Measurements from ENCODE around the gene ALCAM. TPM values are rescaled to one million over a fixed set of nuclear protein-coding genes. Genes with fewer than 3 reads are reported as not detected.

The ALCAM gene
- total RNA-seq, 2 donors from 2014 or later: 3.3 to 16.5 TPM

- no peak for TF ChIP-seq CTCF (IDR thresholded peaks at IDR 0.05)
- Histone ChIP-seq H3K9me3 (no peaks in the 10 kb centered on the region), H3K27me3 (no peaks in the 10 kb centered on the region), H3K36me3 (no peaks in the 10 kb centered on the region), H3K27ac (no peak overlapping the region), H3K4me3 (no peak overlapping the region), H3K4me1 (no peaks in the 10 kb centered on the region)
- DNase-seq (ENCODE audit: low spot score): no peak
Measured at GRCh38 chr3:105512061-105512460, 145.4 kb downstream of the ALCAM start.

DNA sequence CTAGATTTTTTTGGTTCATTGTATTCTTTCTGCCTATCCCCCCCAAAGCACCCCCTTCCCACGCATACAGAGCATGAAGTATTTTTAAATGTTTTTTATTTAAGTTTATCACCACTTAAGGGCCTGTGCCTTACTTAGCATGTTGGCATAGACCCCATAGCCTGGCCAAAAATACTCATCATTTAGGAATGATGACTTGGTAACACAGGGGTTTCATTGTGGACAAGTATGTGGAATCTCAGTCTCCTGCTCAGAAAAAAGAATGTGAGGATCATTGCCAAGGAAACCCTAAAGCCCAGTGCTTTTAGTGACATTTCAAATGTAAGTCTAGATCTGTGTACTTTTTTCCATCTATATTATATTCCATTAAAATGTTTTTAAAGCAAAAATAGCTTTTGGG lies 146.3 kb downstream of the ALCAM start:
- no peak for TF ChIP-seq CTCF (IDR thresholded peaks at IDR 0.05)
- H3K27me3 ChIP-seq: no peaks in the 10 kb centered on the region
- no peak overlapping the region for H3K27ac ChIP-seq
- H3K4me1 ChIP-seq: no peaks in the 10 kb centered on the region
- H3K9me3 ChIP-seq: no peaks in the 10 kb centered on the region
- no peaks in the 10 kb centered on the region for H3K36me3 ChIP-seq
- no peak for DNase-seq (ENCODE audit: low spot score)
- H3K4me3 ChIP-seq: no peak overlapping the region

- no peak for TF ChIP-seq CTCF (IDR thresholded peaks at IDR 0.05)
- Histone ChIP-seq H3K9me3 (no peaks in the 10 kb centered on the region), H3K4me1 (no peaks in the 10 kb centered on the region), H3K36me3 (no peaks in the 10 kb centered on the region), H3K27ac (no peak overlapping the region), H3K27me3 (no peaks in the 10 kb centered on the region), H3K4me3 (no peak overlapping the region)
- DNase-seq (ENCODE audit: low spot score): no peak
Measured at GRCh38 chr3:105513886-105514285, 147.2 kb downstream of the ALCAM start.

GRCh38 chr3:105515372-105515771 lies 148.7 kb downstream of the ALCAM start:
- Histone ChIP-seq H3K4me3 (no peak overlapping the region), H3K36me3 (no peaks in the 10 kb centered on the region), H3K4me1 (no peaks in the 10 kb centered on the region), H3K27me3 (no peaks in the 10 kb centered on the region), H3K27ac (no peak overlapping the region), H3K9me3 (no peaks in the 10 kb centered on the region)
- DNase-seq (ENCODE audit: low spot score): no peak
- no peak for TF ChIP-seq CTCF (IDR thresholded peaks at IDR 0.05)

- Histone ChIP-seq H3K36me3 (no peaks in the 10 kb centered on the region), H3K4me1 (no peaks in the 10 kb centered on the region), H3K27ac (no peak overlapping the region), H3K4me3 (no peak overlapping the region), H3K27me3 (no peaks in the 10 kb centered on the region), H3K9me3 (no peaks in the 10 kb centered on the region)
- DNase-seq (ENCODE audit: low spot score): no peak
- TF ChIP-seq CTCF (IDR thresholded peaks at IDR 0.05): peak in 1 of 2 donors; percentile 50
Measured at GRCh38 chr3:105516972-105517371, 150.3 kb downstream of the ALCAM start.

DNA sequence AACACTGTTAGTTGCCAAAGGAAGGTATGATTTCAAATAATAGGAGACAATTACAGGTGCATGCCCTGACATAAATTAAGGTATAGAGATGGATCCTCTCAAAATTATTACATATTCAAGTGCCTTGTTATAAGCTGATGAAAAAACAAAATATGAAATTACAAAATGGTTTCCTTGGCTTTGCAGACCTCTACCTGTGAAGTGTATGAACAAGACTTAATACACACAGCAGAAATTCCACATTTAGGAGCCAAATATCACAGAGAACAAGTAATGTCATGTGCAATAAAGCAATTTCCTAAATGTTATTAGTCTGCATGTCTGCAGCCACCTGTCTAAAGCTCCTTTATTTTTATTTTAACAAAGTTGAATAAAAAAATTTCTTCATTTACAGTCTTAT lies 151.5 kb downstream of the ALCAM start:
- H3K27ac ChIP-seq: no peak overlapping the region
- no peaks in the 10 kb centered on the region for H3K36me3 ChIP-seq
- H3K27me3 ChIP-seq: no peaks in the 10 kb centered on the region
- DNase-seq (ENCODE audit: low spot score): no peak
- H3K4me3 ChIP-seq: no peak overlapping the region
- no peak for TF ChIP-seq CTCF (IDR thresholded peaks at IDR 0.05)
- no peaks in the 10 kb centered on the region for H3K9me3 ChIP-seq
- no peaks in the 10 kb centered on the region for H3K4me1 ChIP-seq
